Tracheal epithelial cell (primary cell): ENCODE results near the gene DNAJB1. TPM values are rescaled to one million over a fixed set of nuclear protein-coding genes. Genes with fewer than 3 reads are reported as not detected.

ENCODE experiments used
- total RNA-seq: library from RNA; depleted of rRNA; stranded (reverse); fragments of >200 nt; gene quantifications from 2 replicates; pipeline ENCODE4 v1.2.1, GENCODE V29; 2014

DNAJB1 gene
- total RNA-seq, result 77.4 and 100 TPM in 2 replicates

DNA sequence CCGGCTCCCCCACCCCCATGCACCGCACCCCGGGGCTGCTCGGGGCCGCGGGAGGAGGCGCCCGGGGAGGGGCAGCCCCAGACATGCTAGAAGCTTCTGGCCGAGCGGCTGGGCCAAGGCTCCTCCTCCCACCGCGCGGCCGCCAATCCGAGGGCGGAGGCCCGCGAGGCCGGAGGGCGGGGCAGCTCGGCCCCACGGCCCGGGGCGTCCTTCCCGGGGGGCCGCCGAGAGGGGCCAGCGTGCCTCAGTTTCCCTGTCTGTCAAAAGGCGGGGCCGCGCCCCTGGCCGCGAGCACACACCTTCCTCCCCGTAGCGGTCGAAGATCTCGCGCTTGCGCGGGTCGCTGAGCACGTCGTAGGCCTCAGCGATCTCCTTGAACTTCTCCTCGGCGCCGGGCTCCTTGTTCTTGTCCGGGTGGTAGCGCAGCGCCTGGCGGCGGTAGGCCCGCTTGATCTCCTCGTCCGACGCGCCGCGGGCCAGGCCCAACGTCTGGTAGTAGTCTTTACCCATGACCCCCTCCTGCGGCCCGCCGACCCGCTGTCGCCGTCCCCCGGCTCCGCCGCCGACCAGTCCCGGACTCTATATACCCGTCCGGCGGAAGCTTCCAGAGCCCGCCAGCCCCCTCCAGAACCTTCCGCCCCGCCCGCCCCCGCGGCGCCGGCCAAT is at the start of gene DNAJB1:
Gene DNAJB1 (minus strand): TSS at position 558 of the 666 bp plus-strand sequence. CDS start 48 bp downstream, at position 510.

DNA sequence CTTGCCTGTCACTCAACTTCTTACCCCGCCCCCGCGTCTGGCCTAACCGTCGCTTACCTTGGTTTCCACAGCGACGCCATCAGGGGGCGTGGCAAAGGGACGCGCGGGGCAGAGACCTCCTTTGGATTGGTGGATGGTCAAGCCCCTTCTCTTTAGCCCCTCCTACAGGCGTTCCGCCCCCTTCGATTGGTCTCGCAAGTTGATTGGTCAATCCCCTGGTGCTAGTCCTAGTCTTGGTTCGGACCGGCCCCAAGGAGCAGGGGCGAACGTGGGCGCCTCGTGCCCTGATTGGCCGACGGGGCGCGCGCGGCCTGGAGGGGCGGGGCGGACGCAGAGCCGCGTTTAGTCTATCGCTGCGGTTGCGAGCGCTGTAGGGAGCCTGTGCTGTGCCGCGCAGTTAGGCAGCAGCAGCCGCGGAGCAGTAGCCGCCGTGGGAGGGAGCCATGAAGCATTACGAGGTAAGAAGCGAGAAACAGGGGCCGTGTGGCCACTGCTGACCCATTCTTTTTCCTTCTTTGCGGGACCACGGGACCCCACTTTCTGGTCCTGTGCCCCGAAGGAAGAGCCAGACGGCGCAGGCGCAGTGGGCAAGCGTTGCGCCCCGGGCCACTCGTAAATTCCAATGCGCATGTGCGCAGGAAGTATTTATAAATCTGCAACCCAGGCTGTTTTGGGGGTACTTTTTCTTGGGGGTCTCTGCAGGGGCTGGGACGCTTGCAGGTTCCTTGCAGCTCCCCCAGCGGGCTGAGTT is 11.2 kb upstream of the DNAJB1 start, which contains the start of gene TECR:
Gene TECR (plus strand): TSS at position 341 of the 751 bp plus-strand sequence. CDS start 103 bp downstream, at position 444.

GRCh38 chr19:14496029-14496833 is 22.0 kb downstream of the DNAJB1 start, which contains the start of gene GIPC1:
Gene GIPC1, minus strand, starts transcription at chr19:14496127. Its CDS starts 13,151 bp downstream, at chr19:14482976.

GRCh38 chr19:14475251-14476073 is 42.7 kb downstream of the DNAJB1 start, which contains the start of gene PTGER1:
Gene PTGER1, minus strand, starts transcription at chr19:14475354. Its CDS starts 1,034 bp downstream, at chr19:14474320.

Other genes starting within 250 kb of the DNAJB1 start
- 6.5 and 6.6 TPM in 2 replicates for gene ADGRE5, start 137.0 kb downstream of the DNAJB1 start, total RNA-seq
- gene DDX39A, start 99.1 kb downstream of the DNAJB1 start, total RNA-seq, result 45.8 and 62.7 TPM in 2 replicates
- 45.2 and 49.9 TPM in 2 replicates for gene PKN1, start 85.1 kb downstream of the DNAJB1 start, total RNA-seq
- 0.96 and 2.6 TPM in 2 replicates for gene PTGER1, start 43.0 kb downstream of the DNAJB1 start, total RNA-seq
- gene GIPC1, start 22.3 kb downstream of the DNAJB1 start, total RNA-seq, result 275 and 499 TPM in 2 replicates
- gene TECR, start 11.2 kb upstream of the DNAJB1 start, total RNA-seq, result 26.0 and 27.7 TPM in 2 replicates
- 250 and 364 TPM in 2 replicates for gene NDUFB7, start 53.7 kb upstream of the DNAJB1 start, total RNA-seq
- not detected in 2 replicates for gene CLEC17A, start 64.7 kb upstream of the DNAJB1 start, total RNA-seq
- gene ADGRE3, start 156.4 kb upstream of the DNAJB1 start, total RNA-seq, result not detected in 2 replicates
- gene ZNF333, start 171.7 kb upstream of the DNAJB1 start, total RNA-seq, result 4.5 and 6.7 TPM in 2 replicates